NCI-H526 treated with DMSO at 0.1 percent for 48 hours (cell line): ENCODE data around the gene VPS54.

Source experiments
- DNase-seq: peaks from one replicate; lab custom pipeline; 2025; lab: John Stamatoyannopoulos, UW

Gene VPS54

DNA sequence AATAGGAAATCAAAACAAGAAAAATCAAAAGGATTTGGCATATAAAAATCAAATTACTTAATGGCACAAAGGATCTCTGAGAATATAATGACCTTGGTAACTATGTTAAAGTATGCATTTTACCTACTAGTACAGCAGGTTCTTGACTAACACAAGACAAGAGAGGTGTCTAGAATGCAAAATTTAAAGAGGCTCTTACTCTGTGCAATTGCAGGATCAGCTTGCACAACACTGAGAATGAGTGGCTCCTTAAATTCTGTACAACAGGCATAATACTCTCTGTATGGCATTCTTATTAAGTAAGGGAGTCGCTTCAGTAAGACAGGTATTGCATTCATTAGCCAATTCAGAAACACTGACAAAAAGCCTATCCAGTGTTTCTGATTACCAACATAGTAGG lies 104.9 kb downstream of the VPS54 start:
- DNase-seq, result no peak

DNA sequence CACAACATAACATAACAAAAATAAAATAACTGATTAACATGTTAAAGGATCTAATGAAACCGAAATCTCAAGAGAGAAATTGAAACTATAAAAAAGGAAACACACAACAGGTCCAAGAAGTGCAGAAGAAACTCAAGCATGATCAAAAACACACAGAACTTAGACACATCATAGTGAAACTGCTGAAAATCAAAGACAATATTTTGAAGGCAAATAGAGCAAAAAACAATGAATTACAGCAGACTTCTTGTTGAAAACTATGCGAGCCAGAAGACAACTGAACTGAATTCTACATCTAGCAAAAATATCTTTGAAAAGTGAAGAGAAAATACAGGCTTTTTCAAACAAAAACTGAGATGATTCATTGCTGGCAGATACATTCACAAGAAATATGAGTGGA lies 116.2 kb downstream of the VPS54 start:
- DNase-seq, result no peak

DNA sequence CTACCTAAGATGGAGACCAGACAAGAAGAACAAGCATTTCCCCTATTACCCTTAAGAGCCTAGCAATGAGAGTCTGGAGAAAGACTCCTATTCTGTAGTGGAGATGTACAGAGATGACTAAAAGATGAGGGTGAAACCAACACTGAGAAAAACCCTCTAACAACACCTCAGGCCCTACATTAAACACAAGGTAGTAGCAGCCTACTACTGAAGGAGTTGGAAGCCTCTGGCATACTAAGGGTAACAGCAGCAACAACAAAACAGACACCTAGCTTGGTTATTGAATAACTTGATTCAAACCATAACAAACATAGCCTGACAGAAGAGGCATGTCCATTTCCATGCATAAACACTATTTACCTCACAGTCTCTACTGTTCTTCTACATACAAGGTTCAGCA lies 117.1 kb downstream of the VPS54 start:
- DNase-seq, result no peak

DNA sequence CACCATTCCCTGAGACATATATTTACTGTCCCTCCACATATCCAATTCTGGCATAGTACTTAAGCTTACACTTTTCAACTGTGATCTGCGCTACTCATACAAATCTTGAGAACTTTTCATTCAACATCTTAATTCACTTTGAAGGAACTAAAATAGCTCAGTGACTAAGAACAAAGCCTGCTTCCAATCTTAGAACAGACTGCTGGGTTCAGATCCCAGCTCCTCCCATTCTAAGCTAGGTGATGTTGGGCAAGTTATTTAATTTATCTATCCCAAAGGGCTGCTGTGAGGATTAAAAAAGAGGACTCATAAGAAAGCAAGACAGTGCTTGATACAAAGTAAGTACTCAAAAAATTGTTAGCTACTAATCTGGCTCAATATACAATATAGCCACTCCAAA lies 119.6 kb downstream of the VPS54 start:
- no peak for DNase-seq

DNA sequence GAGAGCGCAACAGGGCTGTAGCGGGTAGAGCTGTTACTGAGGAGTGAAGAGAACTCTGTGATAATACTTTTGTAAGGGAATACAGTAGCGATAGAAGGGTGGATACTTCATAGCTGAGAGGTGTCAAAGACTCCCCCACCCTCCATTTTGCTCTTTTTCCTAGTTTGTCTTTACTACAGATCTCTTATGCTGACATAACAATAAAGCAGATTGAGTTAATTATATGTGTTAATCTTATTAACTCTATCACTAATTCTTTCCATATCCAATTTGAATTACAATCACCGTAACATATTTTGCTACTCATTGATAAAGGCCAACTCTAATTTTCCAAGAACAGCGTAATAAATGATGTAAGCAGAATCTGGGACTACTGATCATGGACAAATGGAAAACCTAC lies 120.4 kb downstream of the VPS54 start:
- DNase-seq, result no peak

DNA sequence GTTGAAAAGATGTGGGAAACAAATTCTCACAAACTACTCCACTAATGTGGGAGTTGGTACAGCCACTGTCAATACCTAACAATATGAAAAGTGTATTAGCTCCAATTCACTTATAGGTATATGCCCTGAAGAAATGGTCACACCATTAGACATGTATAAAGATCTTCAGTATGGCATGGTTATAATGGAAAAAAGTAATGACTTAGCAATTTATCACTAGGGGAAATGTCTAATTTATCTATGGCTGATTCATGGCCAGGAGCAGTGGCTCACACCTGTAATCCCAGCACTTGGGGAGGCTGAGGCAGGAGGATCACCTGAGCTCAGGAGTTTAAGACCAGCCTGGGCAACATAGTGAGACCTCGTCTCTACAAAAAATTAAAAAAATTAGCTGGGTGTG lies 125.1 kb downstream of the VPS54 start:
- no peak for DNase-seq

DNA sequence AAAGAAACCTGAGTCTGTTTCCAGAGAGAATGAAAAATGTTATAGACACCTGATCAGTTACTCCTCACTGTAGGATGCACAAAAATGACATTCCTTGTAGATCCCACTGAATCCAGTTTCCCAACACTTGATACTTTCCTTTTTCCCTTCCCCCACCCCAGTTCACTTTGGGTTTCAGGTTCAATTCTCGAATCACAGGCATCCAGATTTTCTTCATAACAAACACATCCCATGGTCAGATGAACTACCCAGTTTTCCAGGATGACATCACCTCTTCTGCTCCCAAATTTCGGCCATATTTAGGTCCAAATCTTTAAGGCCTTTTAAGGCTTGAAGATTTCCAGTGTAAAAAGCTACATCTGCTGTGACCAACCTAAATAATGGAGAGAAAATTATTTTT lies 126.1 kb downstream of the VPS54 start:
- no peak for DNase-seq

DNA sequence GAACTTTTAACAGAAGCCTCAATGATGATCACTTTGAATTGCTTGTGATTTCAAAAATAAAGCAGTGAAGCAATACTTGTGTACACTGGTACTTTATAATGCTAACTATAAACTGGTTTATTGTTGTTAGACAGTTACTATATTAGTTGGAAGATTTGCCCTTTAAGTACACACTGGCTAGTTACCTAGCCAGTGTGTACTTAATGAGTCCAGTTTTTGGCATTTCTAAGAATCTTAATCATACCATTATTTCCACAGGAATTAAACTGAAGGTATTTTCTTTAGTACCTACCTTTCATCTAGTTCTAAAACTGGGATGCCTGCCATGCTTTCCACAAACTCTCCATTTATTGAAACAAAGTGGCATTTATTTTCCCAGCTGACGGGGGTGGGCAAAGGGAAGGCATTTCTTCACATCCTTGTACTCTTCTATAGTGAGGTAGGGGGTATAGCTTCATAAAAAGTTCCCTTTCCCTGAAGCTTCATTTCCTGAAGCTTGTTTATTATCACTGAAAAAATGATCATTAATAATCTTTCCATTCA lies 127.7 kb downstream of the VPS54 start:
- DNase-seq, result no peak

DNA sequence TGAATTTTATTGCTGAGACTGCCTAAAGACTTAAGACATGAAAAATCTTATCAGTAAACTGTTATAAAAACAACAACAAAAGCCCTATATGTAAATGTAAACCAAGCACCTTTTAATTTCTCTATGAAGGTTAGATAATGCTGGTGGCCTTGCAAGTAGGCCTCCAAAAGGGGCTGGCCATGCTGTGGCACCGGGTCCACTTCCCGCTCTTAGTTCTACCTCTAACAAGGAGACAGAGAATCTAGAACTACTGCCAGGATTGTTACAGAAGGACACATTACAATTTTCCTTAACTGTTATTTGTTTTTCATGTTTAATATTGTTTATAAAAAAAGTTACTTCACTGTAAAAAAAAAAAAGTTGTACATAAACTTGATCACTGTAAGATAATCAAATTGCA lies 128.6 kb downstream of the VPS54 start:
- DNase-seq, result no peak

DNA sequence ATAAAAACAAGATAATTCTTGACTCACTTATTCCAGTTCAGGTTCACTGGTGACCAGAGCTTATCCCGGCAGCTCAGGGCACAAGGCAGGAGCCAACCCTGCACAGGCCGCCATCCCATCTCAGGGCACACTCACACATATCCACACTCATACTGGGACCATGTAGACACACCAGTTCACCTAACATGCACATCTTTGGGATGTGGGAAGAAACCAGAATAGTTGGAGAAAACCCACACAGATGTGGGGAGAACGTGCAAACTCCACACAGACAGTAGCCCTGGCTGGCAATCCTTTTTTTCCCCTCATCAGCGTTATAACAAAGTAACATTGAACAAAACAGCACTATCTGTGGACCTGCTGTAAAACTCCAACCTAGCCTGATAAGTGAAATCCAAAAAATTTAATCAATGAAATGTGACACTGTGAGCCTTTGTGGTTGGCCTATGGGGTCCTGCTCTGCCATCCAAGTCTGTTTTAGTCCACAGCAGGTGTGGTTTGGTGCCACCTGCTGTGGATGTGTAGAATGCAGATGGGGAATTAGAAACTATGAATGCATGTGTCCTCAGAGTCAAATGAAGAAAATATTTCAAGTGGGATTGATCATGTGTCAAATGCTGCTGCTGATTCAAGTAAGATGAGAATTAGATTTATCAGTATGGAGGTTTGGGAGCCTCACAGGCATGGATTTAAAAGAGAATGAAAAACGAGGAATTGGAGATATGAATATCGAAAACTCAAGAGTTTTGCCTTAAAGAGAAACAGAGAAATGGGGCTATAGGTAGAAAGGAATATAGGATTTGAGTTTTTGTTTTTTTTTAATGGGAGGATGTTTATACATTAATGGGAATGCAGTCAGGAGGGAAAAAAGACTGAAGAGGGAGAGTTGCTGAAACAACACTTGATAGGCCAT lies 130.5 kb downstream of the VPS54 start:
- DNase-seq, result peak; percentile 30

DNA sequence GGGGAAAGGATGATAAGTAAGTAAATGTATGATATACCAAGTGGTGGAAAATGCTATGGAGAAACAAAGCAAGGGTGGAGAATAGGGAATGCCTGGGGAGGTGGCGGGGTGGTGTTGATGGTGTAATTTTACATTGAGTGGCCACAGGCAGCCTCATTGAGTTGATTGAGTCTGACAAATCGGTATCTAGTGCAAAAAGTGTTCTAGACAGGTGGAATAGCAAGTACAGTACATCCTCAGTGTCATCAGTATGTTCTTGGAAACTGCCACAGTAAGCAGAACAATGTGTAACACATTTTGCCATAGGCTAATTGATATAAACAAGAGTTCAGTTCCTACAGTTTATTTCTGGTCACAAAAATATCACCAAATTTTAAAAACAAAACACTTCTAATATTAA lies 131.2 kb downstream of the VPS54 start:
- no peak for DNase-seq

DNA sequence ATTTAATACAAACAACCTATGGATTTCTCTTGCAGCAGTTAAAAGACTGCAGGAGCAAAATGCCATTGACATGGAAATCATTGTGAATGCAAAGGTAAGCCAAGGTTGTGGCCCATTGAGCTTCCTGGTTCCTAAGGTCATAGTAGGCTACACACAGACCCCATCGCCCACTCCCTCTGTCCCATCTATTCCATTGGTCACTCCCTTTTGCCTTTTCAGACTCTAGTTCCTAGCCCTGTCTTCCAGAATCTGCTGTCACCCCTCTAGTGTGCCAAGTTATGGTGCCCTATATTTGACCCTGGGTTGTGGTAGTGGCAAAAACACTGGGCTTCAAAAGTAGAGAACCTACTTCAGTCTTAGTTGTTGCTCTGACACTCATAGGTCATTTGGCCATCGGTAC lies 132.8 kb downstream of the VPS54 start:
- DNase-seq, result no peak

DNA sequence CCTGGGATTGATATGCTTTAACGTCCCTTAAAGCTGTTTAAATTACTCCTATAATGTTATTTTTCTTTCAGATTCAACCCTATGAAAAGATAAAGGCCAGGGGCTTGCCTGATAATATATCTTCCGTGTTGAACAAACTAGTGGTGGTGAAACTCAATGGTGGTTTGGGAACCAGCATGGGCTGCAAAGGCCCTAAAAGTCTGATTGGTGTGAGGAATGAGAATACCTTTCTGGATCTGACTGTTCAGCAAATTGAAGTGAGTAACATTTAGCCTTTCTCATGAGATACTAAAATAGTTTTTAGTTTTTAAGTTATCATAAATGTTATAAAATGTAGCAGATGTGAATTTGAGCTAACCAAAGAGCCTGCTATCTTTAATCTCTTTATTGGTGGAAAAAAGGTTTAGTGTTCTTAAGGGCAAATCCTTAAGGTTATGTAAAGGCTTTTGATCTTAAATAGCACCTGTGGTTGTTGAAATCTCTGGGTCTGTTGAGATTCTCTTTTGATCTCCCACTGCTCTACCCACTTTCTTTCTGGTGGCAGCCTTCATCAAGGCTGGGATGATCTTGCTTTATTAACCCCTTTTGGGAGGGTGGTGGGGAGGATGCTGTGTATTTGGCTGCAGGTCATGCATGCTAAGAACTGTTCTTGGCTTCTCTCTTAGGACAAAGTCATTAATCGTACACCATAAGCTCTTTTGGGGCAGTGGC lies 136.7 kb downstream of the VPS54 start:
- DNase-seq, result no peak

DNA sequence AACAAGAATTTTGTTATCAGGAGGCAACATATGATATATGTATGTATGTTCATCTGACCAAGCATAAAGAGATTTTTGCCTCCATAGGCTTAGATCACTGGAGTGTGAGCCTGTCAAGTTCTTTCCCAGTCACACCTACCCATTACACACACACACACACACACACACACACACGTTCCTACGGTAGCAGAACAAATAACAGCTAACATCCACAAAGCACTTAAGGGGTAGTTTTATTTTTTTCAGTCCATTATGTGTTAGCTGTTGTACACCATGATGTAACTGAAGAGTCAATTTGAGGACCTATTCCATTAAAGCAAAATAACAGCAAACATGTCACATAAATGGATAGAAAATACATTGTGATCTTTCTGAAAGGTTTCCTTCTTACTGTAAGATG lies 138.0 kb downstream of the VPS54 start:
- no peak for DNase-seq

DNA sequence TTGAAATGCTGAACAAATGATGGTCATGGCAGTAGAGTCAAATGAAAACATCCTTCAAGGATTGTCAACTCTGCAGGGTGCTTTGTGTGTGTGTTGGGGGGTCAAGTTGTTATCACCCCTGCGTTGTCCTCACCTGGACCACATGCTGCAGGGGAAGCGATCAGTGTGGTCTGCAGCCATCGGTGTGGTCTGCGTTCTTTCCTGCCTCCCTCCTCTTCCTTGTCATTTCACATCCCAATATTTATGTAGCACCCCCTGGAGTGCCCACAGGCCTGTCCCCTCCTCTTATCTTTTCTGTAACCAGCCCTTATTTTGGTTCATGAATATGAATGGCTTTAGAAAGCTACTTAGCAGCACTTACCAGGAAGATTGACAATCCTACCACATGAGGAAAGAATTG lies 138.6 kb downstream of the VPS54 start:
- DNase-seq, result no peak

DNA sequence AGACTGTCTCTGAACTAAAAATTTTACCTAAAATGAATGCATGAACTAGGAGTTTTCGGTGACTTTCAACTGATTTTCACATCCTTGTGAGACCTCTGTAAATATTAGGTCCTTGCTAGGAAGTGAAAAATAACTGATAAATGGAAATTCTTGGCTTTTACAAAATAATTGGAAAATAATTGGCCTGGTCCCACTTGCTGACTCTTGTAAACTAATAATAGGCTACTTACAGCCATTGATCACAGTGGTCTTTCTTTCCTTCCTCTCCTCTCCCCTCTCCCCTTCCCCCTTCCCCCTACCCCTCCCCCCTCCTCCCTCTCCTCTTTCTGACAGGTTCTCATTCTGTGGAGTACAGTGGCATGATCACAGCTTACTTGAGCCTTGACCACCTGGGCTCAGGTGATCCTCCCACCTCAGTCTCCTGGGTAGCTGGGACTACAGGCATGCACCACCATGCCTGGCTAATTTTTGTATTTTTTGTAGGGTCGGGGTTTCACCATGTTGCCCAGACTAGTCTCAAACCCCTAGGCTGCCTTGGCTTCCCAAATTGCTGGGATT lies 139.3 kb downstream of the VPS54 start:
- no peak for DNase-seq

DNA sequence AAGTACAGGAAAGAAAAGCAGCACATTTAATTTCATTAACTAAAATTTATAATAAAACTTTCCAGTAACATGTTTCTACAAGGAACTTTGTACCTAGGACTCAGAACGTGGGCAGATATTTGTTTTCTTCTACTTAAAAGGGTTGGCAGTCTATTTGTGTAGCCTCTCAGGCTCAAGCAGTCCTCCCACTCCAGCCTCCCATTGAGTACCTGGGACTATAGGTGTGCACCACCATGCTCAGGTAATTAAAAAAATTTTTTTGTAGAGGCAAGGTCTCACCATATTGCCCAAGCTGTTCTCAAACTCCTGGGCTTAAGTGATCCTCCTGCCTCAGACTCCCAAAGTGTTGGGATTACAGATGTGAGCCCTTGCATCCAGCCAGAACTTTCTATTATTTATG lies 140.7 kb downstream of the VPS54 start:
- DNase-seq, result no peak

DNA sequence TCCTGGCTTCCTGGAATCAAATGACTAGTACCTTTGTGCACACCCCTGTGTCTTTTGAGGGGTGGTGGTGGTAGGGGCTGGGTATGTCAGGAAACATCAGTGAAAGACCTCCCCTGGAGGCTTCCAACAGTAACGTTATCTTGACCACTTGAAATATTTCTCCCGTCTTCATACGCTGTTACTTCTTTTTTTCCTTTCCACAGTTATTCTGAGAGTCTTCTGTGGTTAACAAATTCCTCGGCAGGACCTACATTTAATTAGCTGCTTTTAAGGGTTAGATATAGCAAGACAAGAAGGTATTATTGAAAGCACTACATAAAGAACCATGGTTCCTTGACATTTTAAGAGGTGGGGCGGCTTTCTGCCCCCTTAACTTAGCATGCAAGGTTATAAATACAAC lies 142.9 kb downstream of the VPS54 start:
- DNase-seq, result no peak

DNA sequence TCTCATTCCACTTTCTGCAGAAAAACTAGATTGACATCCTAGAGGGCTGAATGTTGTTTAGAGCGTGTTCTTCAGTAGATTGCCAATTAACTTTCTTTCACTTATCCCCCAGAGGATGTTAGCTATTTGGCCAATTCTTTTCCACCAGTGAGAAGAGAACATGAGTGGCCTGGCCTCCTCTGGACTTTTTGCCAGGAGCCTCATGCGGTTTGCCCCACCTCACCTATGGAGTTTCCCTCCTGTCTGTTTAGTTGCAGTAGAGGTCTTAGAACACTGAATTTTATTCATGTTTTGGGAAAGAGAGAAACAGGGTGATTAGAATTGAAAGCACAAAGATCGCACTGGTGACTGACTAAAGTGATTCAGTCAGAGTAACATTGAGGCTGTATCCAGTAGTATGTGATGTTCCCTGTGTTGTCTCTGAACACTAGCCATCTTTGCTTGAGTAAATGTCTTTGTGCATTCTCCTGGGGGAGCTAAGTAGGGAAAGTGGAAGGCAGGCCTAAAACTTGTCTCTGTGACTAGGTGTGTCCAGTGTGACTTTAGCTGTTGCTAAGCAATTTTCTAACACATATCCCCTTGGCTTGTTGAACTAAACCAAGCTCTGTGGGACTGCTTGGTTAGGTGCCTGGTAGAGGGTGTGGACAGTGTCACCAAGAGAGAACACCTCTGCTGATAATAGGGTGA lies 143.5 kb downstream of the VPS54 start:
- DNase-seq, result no peak

DNA sequence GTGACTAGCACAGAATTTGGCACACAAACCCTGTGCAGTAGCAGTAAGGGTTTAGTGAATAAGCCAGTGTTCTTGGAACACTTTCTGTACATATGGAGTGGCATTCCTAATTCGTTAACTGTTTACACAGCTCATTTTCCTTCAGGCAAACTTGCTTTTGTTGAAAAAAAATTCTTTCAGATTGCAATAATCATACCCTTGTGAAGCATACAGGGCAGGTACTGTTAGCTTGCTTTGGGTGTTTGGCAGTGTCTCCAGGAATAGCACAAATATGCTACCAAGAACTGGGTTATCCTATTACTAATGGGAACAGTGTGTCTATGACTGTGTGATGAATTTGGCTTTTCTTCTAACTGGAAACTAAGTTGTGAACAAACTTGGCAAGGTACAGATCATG lies 144.1 kb downstream of the VPS54 start:
- DNase-seq, result no peak

DNA sequence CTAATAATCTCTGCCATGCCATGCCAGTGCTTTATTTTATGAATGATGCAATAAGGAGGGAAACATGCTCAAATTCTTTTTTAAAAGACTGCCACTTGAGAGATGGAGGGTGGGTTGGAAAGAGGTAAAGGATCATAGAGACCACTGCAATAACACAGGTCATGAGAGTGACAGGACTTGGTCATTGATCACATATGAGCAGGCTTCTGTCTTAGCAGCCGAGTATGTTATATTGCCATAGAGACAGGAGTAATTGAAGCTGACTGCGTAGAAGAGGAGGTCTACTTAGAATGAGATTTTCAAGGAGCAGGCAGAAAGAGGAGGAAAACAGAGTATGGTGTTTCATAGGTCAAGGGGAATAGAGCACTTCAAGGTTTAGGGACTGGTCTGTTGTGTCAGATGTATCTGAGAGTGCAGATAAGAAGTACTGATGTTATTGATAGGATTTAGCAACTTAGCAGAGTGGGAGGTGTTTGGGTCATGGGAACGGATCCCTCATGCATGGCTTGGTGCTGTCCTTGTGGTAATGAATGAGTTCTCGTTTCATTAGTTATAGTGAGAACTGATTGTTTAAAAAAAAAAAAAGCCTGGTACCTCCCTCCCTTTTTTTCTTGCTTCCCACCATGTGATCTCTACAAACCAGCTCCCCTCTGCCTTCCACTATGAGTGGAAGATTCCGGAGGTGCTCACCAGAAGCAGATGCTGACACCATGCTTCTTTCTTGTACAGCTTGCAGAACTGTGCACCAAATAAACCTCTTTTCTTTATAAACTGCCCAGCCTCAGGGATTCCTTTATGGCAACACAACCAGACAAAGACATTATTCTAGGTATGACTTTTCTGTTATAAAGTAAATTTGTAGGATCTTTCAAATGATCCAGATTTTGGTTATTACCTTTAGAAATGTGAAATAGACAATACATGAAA lies 144.8 kb downstream of the VPS54 start:
- DNase-seq, result no peak
